Cardiac fibroblast (primary cell): ENCODE results near the gene CHST3.

Experiments used
- DNase-seq, 2 donors: peaks; one replicate each; pipeline versions ENCODE4 v3.0.0 to v3.0.0-alpha.2; 2010; ENCODE audit warnings: low read depth in 2 of 2
- H3K4me3 ChIP-seq, 2 donors: replicated peaks in 1 of 2; 1 replicate in 1 of 2; 2 replicates in 1 of 2; pipeline ENCODE4 v1.5.1; 2011; ENCODE audit warnings: low read depth in 2 of 2, low read length in 2 of 2, mild to moderate bottlenecking in 2 of 2, moderate library complexity in 1 of 2
- CTCF ChIP-seq: IDR thresholded peaks from one replicate; pipeline ENCODE4 v1.5.1; 2011; ENCODE audit warnings: low read depth, mild to moderate bottlenecking, low read length, inconsistent platforms

The CHST3 gene

GRCh38 chr10:72034040-72034499 lies 69.9 kb downstream of the CHST3 start:
- no peak for DNase-seq
- H3K4me3 ChIP-seq: no peak overlapping the region
- no peak for TF ChIP-seq CTCF

GRCh38 chr10:72034761-72035160 lies 70.6 kb downstream of the CHST3 start:
- no peak for DNase-seq
- no peak overlapping the region for H3K4me3 ChIP-seq
- TF ChIP-seq CTCF: no peak

GRCh38 chr10:72035252-72035887 lies 71.2 kb downstream of the CHST3 start:
- TF ChIP-seq CTCF: no peak
- H3K4me3 ChIP-seq: no peak overlapping the region
- DNase-seq: no peak

GRCh38 chr10:72037266-72037665 lies 73.1 kb downstream of the CHST3 start:
- TF ChIP-seq CTCF: no peak
- H3K4me3 ChIP-seq: no peak overlapping the region
- DNase-seq: no peak

GRCh38 chr10:72037811-72038210 lies 73.6 kb downstream of the CHST3 start:
- H3K4me3 ChIP-seq: no peak overlapping the region
- no peak for TF ChIP-seq CTCF
- DNase-seq: no peak

- TF ChIP-seq CTCF: no peak
- no peak overlapping the region for H3K4me3 ChIP-seq
- DNase-seq: peak in 1 of 2 donors; percentile 23
Observed at GRCh38 chr10:72038458-72039001, 74.3 kb downstream of the CHST3 start.
